ENCODE data around the gene TMEM203. TPM values are rescaled to one million over a fixed set of nuclear protein-coding genes. Genes with fewer than 3 reads are reported as not detected.
"Not testable (repeated sequence)": the region's sequence is repeated elsewhere in the genome, so short reads cannot be mapped to it uniquely, and the experiment has no call there.

TMEM203 gene
- total and polyA plus RNA-seq, 8 donors, result 9.7 to 22.8 (median 13.7) TPM

DNA sequence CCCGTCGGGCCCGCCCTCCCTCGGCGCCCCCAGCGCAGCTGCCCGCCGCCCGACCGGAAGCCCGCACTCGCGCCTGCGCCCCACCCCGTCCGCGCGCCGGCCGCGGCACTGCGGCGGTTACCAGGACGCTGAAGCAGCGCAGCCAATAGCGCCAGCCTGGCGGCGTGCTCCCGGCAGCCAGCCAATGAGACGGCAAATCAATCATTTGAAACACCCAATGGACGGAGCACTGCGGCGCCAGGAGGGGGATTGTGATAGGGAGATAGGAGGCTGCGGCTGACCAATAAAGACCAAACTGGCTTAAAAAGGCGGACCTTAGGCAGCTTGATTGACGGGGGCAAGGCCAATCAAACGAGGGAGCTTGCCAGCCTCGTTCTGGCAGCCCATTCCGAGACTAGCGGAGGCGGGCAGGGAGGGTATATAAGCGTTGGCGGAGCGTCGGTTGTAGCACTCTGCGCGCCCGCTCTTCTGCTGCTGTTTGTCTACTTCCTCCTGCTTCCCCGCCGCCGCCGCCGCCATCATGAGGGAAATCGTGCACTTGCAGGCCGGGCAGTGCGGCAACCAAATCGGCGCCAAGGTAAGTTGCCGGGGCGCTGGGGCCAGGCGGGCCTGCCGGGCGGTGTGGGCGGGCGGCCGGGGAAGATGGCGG is 35.5 kb upstream of the TMEM203 start, which contains the start of gene TUBB4B:
Gene TUBB4B (plus strand): TSS at position 447 of the 649 bp plus-strand sequence. CDS start 74 bp downstream, at position 521.
- TF ChIP-seq, protein P1, sequence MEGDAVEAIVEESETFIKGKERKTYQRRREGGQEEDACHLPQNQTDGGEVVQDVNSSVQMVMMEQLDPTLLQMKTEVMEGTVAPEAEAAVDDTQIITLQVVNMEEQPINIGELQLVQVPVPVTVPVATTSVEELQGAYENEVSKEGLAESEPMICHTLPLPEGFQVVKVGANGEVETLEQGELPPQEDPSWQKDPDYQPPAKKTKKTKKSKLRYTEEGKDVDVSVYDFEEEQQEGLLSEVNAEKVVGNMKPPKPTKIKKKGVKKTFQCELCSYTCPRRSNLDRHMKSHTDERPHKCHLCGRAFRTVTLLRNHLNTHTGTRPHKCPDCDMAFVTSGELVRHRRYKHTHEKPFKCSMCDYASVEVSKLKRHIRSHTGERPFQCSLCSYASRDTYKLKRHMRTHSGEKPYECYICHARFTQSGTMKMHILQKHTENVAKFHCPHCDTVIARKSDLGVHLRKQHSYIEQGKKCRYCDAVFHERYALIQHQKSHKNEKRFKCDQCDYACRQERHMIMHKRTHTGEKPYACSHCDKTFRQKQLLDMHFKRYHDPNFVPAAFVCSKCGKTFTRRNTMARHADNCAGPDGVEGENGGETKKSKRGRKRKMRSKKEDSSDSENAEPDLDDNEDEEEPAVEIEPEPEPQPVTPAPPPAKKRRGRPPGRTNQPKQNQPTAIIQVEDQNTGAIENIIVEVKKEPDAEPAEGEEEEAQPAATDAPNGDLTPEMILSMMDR (IDR thresholded peaks at IDR 0.05), result no peak
- peak; percentile 98 to 100 (median 100) for DNase-seq
- WGBS, 2 donors, result 0 to 1% methylated on average over 41 to 67 of the region's 67 CpGs
- H3K4me1 ChIP-seq, result peaks cover 10 to 32% (median 23%) of the 10 kb centered on the region in 3 donors
- no peaks in the 10 kb centered on the region for H3K27me3 ChIP-seq
- peak within 1 kb of the TSS; percentile 95 to 96 (median 96) for H3K27ac ChIP-seq
- no peaks in the 10 kb centered on the region for H3K9me3 ChIP-seq
- peaks cover 7 to 11% (median 8%) of the 10 kb centered on the region in 3 donors for H3K36me3 ChIP-seq
- H3K4me3 ChIP-seq, result peak within 1 kb of the TSS; percentile 61 to 97 (median 93)
- intact Hi-C loops (cut with DNase I), result no loop called here
- FAIRE-seq, result peak; percentile 97
- peak; percentile 72 to 85 (median 78) for ATAC-seq

DNA sequence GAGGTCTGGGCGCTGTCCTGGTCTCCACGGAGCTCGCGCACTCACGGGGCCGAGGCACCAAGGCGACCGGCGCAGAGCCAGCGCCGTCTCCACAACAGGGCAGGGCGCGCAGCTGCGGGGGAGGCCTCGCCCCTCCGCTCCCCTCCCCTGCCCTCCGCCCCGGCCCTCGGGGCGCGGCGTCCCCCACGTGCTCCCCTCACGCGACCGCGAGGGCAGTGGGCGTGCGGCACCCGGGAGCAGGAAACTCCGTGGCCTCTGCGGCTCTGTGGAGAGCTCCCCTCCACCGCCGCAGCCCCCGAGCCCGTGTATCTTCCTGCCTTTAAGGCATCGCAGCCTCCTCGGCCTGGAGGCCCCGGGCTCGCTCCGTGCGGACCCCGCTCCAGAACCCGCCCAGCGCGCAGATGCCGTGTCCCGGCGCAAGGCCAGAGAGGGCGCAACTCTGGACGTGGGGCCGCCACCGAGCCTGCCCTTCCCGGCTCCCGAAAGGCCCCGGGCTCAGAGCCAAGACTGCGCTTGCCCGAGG is 34.9 kb upstream of the TMEM203 start:
- intact Hi-C loops (cut with DNase I), result no loop called here
- ATAC-seq (peak; percentile 22 to 43 (median 36)), FAIRE-seq (no peak), DNase-seq (peak in 5 of 6 donors; percentile 73 to 91 (median 81))
- peak overlapping the region; percentile 95 to 96 (median 96) for H3K27ac ChIP-seq
- H3K4me3 ChIP-seq, result peak overlapping the region; percentile 61 to 90 (median 72)
- H3K36me3 ChIP-seq, result peaks cover 7 to 11% (median 8%) of the 10 kb centered on the region in 3 donors
- H3K4me1 ChIP-seq, result peaks cover 10 to 32% (median 23%) of the 10 kb centered on the region in 3 donors
- 0 to 1% methylated on average over 51 to 58 of the region's 58 CpGs for WGBS, 2 donors
- TF ChIP-seq, protein P1 (IDR thresholded peaks at IDR 0.05), result no peak
- H3K9me3 ChIP-seq, result no peaks in the 10 kb centered on the region
- H3K27me3 ChIP-seq, result no peaks in the 10 kb centered on the region

DNA sequence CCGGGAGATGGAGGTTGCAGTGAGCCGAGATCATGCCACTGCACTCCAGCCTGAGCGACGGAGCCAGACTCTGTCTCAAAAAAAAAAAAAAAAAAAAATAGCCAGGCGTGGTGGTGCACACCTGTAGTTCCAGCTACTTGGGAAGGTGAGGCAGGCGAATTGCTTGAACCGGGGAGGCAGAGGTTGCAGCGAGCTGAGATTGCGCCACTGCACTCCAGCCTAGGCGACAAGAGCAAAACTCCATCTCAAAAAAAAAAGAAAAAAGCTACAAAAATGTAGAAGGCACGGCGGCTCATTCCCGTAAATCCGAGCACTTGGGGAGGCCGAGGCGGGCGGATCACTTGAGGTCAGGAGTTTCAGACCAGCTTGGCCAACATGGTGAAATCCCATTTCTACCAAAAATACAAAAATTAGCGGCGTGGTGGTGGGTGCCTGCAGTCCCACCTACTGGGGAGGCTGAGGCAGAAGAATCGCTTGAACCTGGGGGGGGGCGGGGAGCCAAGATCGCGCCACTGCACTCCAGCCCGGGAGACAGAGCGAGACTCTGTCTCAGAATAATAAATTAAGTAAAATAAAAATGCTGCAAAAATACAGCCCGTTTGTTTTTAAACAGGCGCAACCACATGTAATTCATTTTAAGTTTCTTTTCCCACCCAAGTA is 34.2 kb upstream of the TMEM203 start:
- Histone ChIP-seq H3K27ac (peak overlapping the region; percentile 95 to 96 (median 96)), H3K4me1 (peaks cover 10 to 32% (median 23%) of the 10 kb centered on the region in 3 donors), H3K4me3 (peak overlapping the region; percentile 61 to 90 (median 72)), H3K36me3 (peaks cover 7 to 11% (median 8%) of the 10 kb centered on the region in 3 donors)
- not testable (repeated sequence) for ATAC-seq, DNase-seq, FAIRE-seq, H3K27me3 ChIP-seq, H3K9me3 ChIP-seq
- intact Hi-C loops (cut with DNase I), result loop anchor here in 2 of 3 donors (5.0 to 10.0 kb wide), 2 partner anchors 47 to 125 kb away; partner anchors contain the start of gene DPP7 (in 1 of the 2)
- 51 to 56% methylated on average over 26 to 27 of the region's 27 CpGs for WGBS, 2 donors

DNA sequence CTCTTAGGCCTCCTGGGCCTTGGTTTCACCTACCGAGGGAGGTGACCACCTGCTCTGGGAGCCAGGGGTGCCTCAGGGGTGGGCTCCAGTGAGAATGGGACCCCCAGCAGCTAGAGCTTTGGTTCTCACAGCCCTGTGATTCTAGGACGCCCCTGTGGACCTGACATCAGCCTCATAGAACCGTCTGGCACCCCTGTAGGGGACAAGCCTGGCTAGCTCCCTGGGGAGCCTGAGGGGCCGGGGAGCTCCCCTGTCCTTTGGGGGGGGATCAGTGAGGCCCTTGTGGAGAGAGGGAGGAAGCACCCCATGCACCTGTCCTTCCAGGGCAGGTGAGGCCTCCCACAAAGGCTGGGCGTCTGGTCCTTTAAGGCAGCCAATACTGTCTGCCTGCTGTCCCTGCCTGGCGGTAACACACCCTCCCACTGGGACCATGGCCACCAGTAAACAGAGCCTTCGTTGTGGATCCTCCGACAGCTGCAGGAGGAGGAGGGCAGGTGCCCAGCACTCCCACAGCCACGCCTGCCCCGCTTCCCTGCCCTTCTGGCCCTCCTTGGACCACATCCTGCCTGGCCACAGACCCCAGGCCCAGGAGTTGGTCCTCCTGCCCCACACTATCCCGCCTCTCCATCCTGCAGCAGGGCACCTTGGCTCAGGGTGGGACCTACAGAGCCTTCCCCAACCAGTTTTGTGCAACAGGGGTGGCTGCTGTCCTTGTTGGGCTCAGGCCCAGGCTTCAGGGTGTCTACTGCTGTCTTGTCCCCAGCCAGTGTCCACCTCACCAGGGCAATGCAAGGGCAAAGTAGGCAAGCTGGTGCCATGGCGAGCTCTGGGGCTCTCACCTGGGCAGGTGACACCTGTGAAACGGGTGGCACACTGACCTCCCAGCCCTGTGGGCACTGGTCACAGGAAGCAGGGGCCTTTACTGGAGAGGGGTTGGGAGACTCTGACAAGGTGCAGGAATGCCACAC is 32.6 kb upstream of the TMEM203 start:
- Histone ChIP-seq H3K4me1 (peaks cover 10 to 25% (median 11%) of the 10 kb centered on the region in 3 donors), H3K27ac (peak overlapping the region in 3 of 4 donors; percentile 31 to 60 (median 39)), H3K9me3 (no peaks in the 10 kb centered on the region), H3K36me3 (peaks cover 3 to 6% (median 5%) of the 10 kb centered on the region in 3 donors), H3K4me3 (no peak overlapping the region), H3K27me3 (no peaks in the 10 kb centered on the region)
- ATAC-seq, result no peak
- WGBS, 2 donors, result 46 to 47% methylated on average over 13 of the region's 13 CpGs
- intact Hi-C loops (cut with DNase I), result loop anchor here in 2 of 3 donors (5.0 to 10.0 kb wide), 2 partner anchors 46 to 123 kb away; partner anchors contain the start of gene DPP7 (in 1 of the 2)
- FAIRE-seq, result no peak
- TF ChIP-seq, protein P1 (IDR thresholded peaks at IDR 0.05), result no peak
- peak in 1 of 6 donors; percentile 51 for DNase-seq
